SK-N-SH treated with all-trans-retinoic acid at 6 μM for 48 hours (cell line): ENCODE measurements around the gene MLLT11.

Experiments used
- ATAC-seq: fragments of 200-7000 bp; cut with Tn5 transposase; 3 replicates; pipeline ENCODE4 v1.9.1; 2020; ENCODE audit warnings: mild to moderate bottlenecking, moderate library complexity
- ARNTL ChIP-seq: fragments of 450-650 bp; formaldehyde crosslinking; IDR thresholded peaks from 2 replicates; pipeline ENCODE4 v1.5.0; 2020; ENCODE audit warnings: low read depth, mild to moderate bottlenecking, moderate library complexity, borderline replicate concordance
- BACH2 ChIP-seq: fragments of 250-450 bp; sonication (Bioruptor Pico); IDR thresholded peaks from 2 replicates; pipeline ENCODE4 v1.9.0; 2021; ENCODE audit warnings: mild to moderate bottlenecking, borderline replicate concordance
- CREB5 ChIP-seq: fragments of 250-450 bp; sonication (Bioruptor Pico); IDR thresholded peaks from 2 replicates; pipeline ENCODE4 v1.5.1; 2020; ENCODE audit warnings: low read depth, mild to moderate bottlenecking, moderate library complexity
- CSDC2 ChIP-seq: fragments of 250-450 bp; sonication (Bioruptor Pico); IDR thresholded peaks from 2 replicates; pipeline ENCODE4 v1.5.0; 2020; ENCODE audit warnings: mild to moderate bottlenecking, moderate library complexity
- CSRNP3 ChIP-seq: fragments of 250-450 bp; sonication (Bioruptor Pico); IDR thresholded peaks from 2 replicates; pipeline ENCODE4 v1.5.1; 2021; ENCODE audit warnings: mild to moderate bottlenecking, moderate library complexity
- ESRRG ChIP-seq: fragments of 250-450 bp; sonication (Bioruptor Pico); IDR thresholded peaks from 2 replicates; pipeline ENCODE4 v1.6.1; 2021; ENCODE audit warnings: mild to moderate bottlenecking
- GLIS3 ChIP-seq: fragments of 250-450 bp; sonication (Bioruptor Pico); IDR thresholded peaks from 2 replicates; pipeline ENCODE4 v1.5.0; 2020; ENCODE audit warnings: mild to moderate bottlenecking, moderate library complexity
- ISL1 ChIP-seq: fragments of 250-450 bp; sonication (Bioruptor Pico); IDR thresholded peaks from 2 replicates; pipeline ENCODE4 v2.1.2; 2022; ENCODE audit warnings: mild to moderate bottlenecking, moderate library complexity
- OSR1 ChIP-seq: fragments of 250-450 bp; sonication (Bioruptor Pico); IDR thresholded peaks from 2 replicates; pipeline ENCODE4 v1.8.0; 2022; ENCODE audit warnings: moderate library complexity, mild to moderate bottlenecking, inconsistent platforms
- PATZ1 ChIP-seq: fragments of 250-450 bp; sonication (Bioruptor Pico); IDR thresholded peaks from 2 replicates; pipeline ENCODE4 v1.8.0; 2020; ENCODE audit warnings: mild to moderate bottlenecking, moderate library complexity, borderline replicate concordance
- POU6F1 ChIP-seq: fragments of 250-450 bp; sonication (Bioruptor Pico); IDR thresholded peaks from 2 replicates; pipeline ENCODE4 v1.8.0; 2021; ENCODE audit warnings: low read depth, mild to moderate bottlenecking, moderate library complexity, borderline replicate concordance
- PPARA ChIP-seq: fragments of 250-450 bp; sonication (Bioruptor Pico); IDR thresholded peaks from 2 replicates; pipeline ENCODE4 v1.5.0; 2020; ENCODE audit warnings: mild to moderate bottlenecking, borderline replicate concordance
- RARB ChIP-seq: fragments of 250-450 bp; sonication (Bioruptor Pico); IDR thresholded peaks from 2 replicates; pipeline ENCODE4 v1.8.0; 2021; ENCODE audit warnings: mild to moderate bottlenecking, moderate library complexity
- SNAI2 ChIP-seq: fragments of 250-450 bp; sonication (Bioruptor Pico); IDR thresholded peaks from 2 replicates; pipeline ENCODE4 v1.5.0; 2020; ENCODE audit warnings: mild to moderate bottlenecking, moderate library complexity
- TCF4 ChIP-seq: fragments of 250-450 bp; sonication (Bioruptor Pico); IDR thresholded peaks from 2 replicates; pipeline ENCODE4 v1.8.0; 2021; ENCODE audit warnings: mild to moderate bottlenecking, moderate library complexity, borderline replicate concordance
- TOX ChIP-seq: fragments of 250-450 bp; sonication (Bioruptor Pico); IDR thresholded peaks from 2 replicates; pipeline ENCODE4 v1.8.0; 2021; ENCODE audit warnings: mild to moderate bottlenecking, moderate library complexity, borderline replicate concordance
- TSHZ2 ChIP-seq: fragments of 250-450 bp; sonication (Bioruptor Pico); IDR thresholded peaks from 2 replicates; pipeline ENCODE4 v1.5.0; 2020; ENCODE audit warnings: mild to moderate bottlenecking, moderate library complexity
- ZC3H10 ChIP-seq: fragments of 250-450 bp; sonication (Bioruptor Pico); IDR thresholded peaks from 2 replicates; pipeline ENCODE4 v1.5.1; 2021; ENCODE audit warnings: mild to moderate bottlenecking, moderate library complexity
- ZFP3 ChIP-seq: fragments of 250-450 bp; sonication (Bioruptor Pico); IDR thresholded peaks from 2 replicates; pipeline ENCODE4 v1.5.0; 2020; ENCODE audit warnings: mild to moderate bottlenecking, moderate library complexity
- ZFP30 ChIP-seq: fragments of 450-650 bp; formaldehyde crosslinking; IDR thresholded peaks from 2 replicates; pipeline ENCODE4 v1.5.0; 2022; ENCODE audit warnings: mild to moderate bottlenecking, moderate library complexity
- ZNF565 ChIP-seq: fragments of 450-650 bp; formaldehyde crosslinking; conservative IDR thresholded peaks from 2 replicates; pipeline ENCODE4 v1.5.0; 2020; ENCODE audit warnings: low read depth, mild to moderate bottlenecking, moderate library complexity
- ZNF70 ChIP-seq: fragments of 450-650 bp; formaldehyde crosslinking; IDR thresholded peaks from 2 replicates; pipeline ENCODE4 v1.5.0; 2020; ENCODE audit warnings: mild to moderate bottlenecking, moderate library complexity
- ZNF8 ChIP-seq: fragments of 450-650 bp; formaldehyde crosslinking; IDR thresholded peaks from 2 replicates; pipeline ENCODE4 v1.5.0; 2020; ENCODE audit warnings: mild to moderate bottlenecking, moderate library complexity

MLLT11 gene

GRCh38 chr1:151043163-151043562, 17.0 kb upstream of the MLLT11 start:
- no peak for ATAC-seq
- TF ChIP-seq OSR1 (no peak), GLIS3 (CRISPR knock-in tag) (no peak), CSDC2 (CRISPR knock-in tag) (no peak), RARB (CRISPR knock-in tag) (no peak), ARNTL (CRISPR knock-in tag) (no peak), ZFP30 (CRISPR knock-in tag) (no peak)
- TF ChIP-seq, all 23 proteins: peak for 0

GRCh38 chr1:151047591-151047924, 12.6 kb upstream of the MLLT11 start, which contains the start of gene C1orf56:
Gene C1orf56 (plus strand): TSS chr1:151047751. CDS start chr1:151047848, 97 bp downstream.
- TF ChIP-seq PATZ1 (CRISPR knock-in tag) (0 out of 2 replicates have a peak, but pooled peaks have one; percentile 41), ZNF565 (CRISPR knock-in tag) (no peak)
- ATAC-seq = peak; percentile 79

GRCh38 chr1:151047925-151048644, 12.1 kb upstream of the MLLT11 start:
- ATAC-seq = peak; percentile 87
- TF ChIP-seq TOX (CRISPR knock-in tag) = peak; percentile 24; the same call in 1 of the 2 replicates
- peak; percentile 30; the same call in 1 of the 2 replicates for TF ChIP-seq ZFP3 (CRISPR knock-in tag)
- TF ChIP-seq RARB (CRISPR knock-in tag) = no peak
- TF ChIP-seq ISL1 (CRISPR knock-in tag) = no peak
- TF ChIP-seq ESRRG (CRISPR knock-in tag) = no peak
- TF ChIP-seq OSR1 = no peak
- TF ChIP-seq GLIS3 (CRISPR knock-in tag) = 0 out of 2 replicates have a peak, but pooled peaks have one; percentile 51

- TF ChIP-seq RARB (CRISPR knock-in tag) = no peak
- no peak for TF ChIP-seq ARNTL (CRISPR knock-in tag)
- TF ChIP-seq ESRRG (CRISPR knock-in tag) = no peak
- TF ChIP-seq POU6F1 (CRISPR knock-in tag) = no peak
- TF ChIP-seq ZNF70 (CRISPR knock-in tag) = no peak
- TF ChIP-seq ISL1 (CRISPR knock-in tag) = no peak
- no peak for TF ChIP-seq TCF4 (CRISPR knock-in tag)
- no peak for TF ChIP-seq SNAI2 (CRISPR knock-in tag)
- no peak for TF ChIP-seq ZC3H10
- no peak for TF ChIP-seq ZNF8
- no peak for TF ChIP-seq PPARA (CRISPR knock-in tag)
- no peak for TF ChIP-seq CREB5 (CRISPR knock-in tag)
- TF ChIP-seq TOX (CRISPR knock-in tag) = no peak
- no peak for TF ChIP-seq ZFP3 (CRISPR knock-in tag)
- TF ChIP-seq TSHZ2 (CRISPR knock-in tag) = no peak
- no peak for TF ChIP-seq BACH2 (CRISPR knock-in tag)
- TF ChIP-seq CSRNP3 (CRISPR knock-in tag) = no peak
- no peak for ATAC-seq
These were observed 11.6 kb upstream of the MLLT11 start for GRCh38 chr1:151048645-151049032.
